ENCODE data around the gene SNX7. TPM values are rescaled to one million over a fixed set of nuclear protein-coding genes. Genes with fewer than 3 reads are reported as not detected.

SNX7 gene, protein sequence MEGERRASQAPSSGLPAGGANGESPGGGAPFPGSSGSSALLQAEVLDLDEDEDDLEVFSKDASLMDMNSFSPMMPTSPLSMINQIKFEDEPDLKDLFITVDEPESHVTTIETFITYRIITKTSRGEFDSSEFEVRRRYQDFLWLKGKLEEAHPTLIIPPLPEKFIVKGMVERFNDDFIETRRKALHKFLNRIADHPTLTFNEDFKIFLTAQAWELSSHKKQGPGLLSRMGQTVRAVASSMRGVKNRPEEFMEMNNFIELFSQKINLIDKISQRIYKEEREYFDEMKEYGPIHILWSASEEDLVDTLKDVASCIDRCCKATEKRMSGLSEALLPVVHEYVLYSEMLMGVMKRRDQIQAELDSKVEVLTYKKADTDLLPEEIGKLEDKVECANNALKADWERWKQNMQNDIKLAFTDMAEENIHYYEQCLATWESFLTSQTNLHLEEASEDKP
- polyA plus RNA-seq = 10 to 100 TPM in 2 of 3 donors, 1 to 10 TPM in 1; 8.5 to 21.3 (median 11.2) TPM

- 0 to 1% (median 0%) methylated on average over 59 to 80 of the region's 80 CpGs for WGBS, 3 donors
- H3K27ac ChIP-seq (ENCODE audit: low read depth, low read length) = peak within 1 kb of the TSS; percentile 41
Observed at GRCh38 chr1:98661544-98662355, at the start of gene SNX7. TSS of gene SNX7 (plus strand) at chr1:98661721. CDS start at chr1:98661732, 11 bp downstream.

- no peak overlapping the region for H3K27ac ChIP-seq (ENCODE audit: low read depth, low read length)
- 62 to 78% (median 64%) methylated on average over 2 of the region's 2 CpGs for WGBS, 3 donors
Observed at GRCh38 chr1:98637316-98637715, 24.2 kb upstream of the SNX7 start.

GRCh38 chr1:98638185-98638584 is 23.3 kb upstream of the SNX7 start:
- H3K27ac ChIP-seq (ENCODE audit: low read depth, low read length) = no peak overlapping the region

GRCh38 chr1:98644510-98644909 is 17.0 kb upstream of the SNX7 start:
- H3K27ac ChIP-seq (ENCODE audit: low read depth, low read length) = no peak overlapping the region
- WGBS, 3 donors = 77 to 81% (median 79%) methylated on average over 2 of the region's 2 CpGs

GRCh38 chr1:98651116-98651632 is 10.3 kb upstream of the SNX7 start:
- H3K27ac ChIP-seq (ENCODE audit: low read depth, low read length) = no peak overlapping the region
- WGBS, 3 donors = 71 to 83% (median 79%) methylated on average over 6 of the region's 6 CpGs

DNA sequence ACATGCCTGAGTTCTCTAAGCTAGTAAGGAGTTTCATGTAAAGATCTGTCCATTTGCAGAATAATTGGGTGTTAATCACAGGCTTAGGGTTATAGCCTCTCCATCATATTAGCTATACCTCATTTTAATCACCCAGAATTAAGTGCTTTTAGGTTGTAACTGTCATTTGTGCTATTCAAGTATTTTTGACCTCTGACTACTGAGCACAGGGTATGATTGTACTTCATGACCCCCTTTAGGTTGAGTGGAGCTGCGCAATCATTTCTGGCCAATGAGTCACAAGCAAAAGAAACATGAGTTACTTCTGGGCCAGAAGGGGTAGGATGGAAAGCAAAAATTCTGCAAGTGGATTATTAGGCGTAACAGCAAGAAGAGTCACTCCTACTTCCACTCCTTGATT is 8.4 kb upstream of the SNX7 start:
- 94 to 96% (median 95%) methylated on average over 2 of the region's 2 CpGs for WGBS, 3 donors

DNA sequence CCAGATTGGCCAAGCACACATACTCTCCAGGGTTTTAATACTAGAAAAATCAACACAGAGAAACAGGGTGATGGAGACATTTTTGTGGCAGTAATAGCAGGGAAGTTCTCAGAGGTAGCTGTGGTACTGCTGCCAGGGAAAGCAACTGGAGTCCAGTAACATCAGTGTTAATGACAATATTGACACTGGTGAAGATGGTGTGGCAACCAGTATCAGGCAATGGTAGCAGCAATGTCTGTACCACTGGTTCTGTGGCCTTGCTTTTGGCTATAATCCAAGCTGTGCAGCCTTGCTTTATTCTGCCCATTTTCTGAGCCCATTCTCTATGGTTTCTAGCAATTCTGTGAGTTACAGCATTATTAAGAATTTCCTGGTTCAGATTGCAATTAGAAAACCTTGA is 1.6 kb upstream of the SNX7 start:
- H3K27ac ChIP-seq (ENCODE audit: low read depth, low read length) = no peak overlapping the region

More for the DNA sequence above, 8.4 kb upstream of the SNX7 start:
- H3K27ac ChIP-seq (ENCODE audit: low read depth, low read length) = no peak overlapping the region

- WGBS, 3 donors = 2 to 3% (median 3%) methylated on average over 20 to 25 of the region's 25 CpGs
- H3K27ac ChIP-seq (ENCODE audit: low read depth, low read length) = no peak overlapping the region
Observed at GRCh38 chr1:98660940-98661543, 479 bp upstream of the SNX7 start.

- H3K27ac ChIP-seq (ENCODE audit: low read depth, low read length) = no peak overlapping the region
- WGBS, 3 donors = 0 to 2% (median 1%) methylated on average over 6 of the region's 6 CpGs
Observed at GRCh38 chr1:98662356-98662670, 792 bp downstream of the SNX7 start.

- 40 to 76% (median 51%) methylated on average over 2 of the region's 2 CpGs for WGBS, 3 donors
- no peak overlapping the region for H3K27ac ChIP-seq (ENCODE audit: low read depth, low read length)
Observed at GRCh38 chr1:98668733-98669132, 7.2 kb downstream of the SNX7 start.

GRCh38 chr1:98669355-98670296 is 8.1 kb downstream of the SNX7 start:
- H3K27ac ChIP-seq (ENCODE audit: low read depth, low read length) = no peak overlapping the region
- WGBS, 3 donors = 70 to 89% (median 85%) methylated on average over 2 of the region's 2 CpGs

DNA sequence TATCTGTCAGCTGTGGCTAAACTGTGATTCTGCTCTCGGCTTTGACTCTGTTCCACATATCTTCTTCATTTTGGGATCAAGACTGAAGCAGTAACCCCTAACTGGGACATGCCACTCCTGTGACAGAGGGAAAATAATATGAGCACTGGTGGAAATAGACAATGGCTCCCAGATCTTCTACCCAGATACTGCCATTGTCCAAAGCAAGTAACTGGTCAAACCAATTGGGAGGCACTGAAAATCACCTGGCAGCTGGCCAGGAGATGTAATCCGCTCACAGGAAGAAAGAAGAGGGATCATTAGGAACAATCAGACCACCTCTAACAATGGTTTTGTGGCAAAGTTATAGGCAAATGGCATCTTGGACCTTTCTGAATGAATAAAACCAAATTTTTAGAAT is 10.7 kb downstream of the SNX7 start:
- H3K27ac ChIP-seq (ENCODE audit: low read depth, low read length) = no peak overlapping the region
- 83 to 90% (median 84%) methylated on average over 2 of the region's 2 CpGs for WGBS, 3 donors

- 66 to 79% (median 74%) methylated on average over 5 of the region's 5 CpGs for WGBS, 3 donors
- H3K27ac ChIP-seq (ENCODE audit: low read depth, low read length) = no peak overlapping the region
Observed at GRCh38 chr1:98674075-98674781, 12.7 kb downstream of the SNX7 start.

DNA sequence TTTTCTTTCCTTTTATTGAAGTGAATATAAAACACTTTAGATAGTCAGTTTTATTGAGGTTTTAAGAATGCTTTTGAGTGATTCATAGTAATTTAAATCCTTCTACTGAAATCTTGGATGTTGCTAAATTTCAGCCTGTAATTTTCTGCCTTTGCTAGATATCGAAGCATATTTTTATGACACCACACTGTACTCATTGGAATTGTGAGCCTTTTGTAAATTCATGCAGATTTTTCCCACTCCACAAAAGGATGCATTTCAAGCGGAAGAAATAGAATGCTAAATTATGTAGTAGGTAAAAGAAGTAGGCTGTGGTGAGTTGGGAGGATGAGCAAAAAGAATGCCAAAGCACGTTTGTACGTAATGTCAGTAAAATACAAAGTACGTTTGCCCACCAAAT is 13.8 kb downstream of the SNX7 start:
- no peak overlapping the region for H3K27ac ChIP-seq (ENCODE audit: low read depth, low read length)
- WGBS, 3 donors = 88 to 92% (median 92%) methylated on average over 5 of the region's 5 CpGs

DNA sequence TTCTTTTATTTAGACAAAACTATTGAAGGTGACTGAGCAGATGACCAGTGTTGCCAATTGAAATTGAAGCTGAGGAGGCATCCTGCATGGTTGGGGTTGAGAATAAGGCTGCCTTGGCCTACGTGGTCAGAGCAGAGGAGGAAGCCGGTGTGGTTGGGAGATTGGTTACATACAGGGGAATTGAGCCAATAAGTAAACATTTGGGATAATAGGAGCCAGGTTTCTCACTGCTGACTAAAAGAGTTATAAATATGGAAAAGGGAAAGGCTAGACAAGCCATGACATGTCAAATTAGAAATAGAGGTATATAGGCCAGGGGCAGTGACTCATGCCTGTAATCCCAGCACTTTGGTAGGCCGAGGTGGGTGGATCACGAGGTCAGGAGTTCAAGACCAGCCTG is 15.8 kb downstream of the SNX7 start:
- WGBS, 3 donors = 68 to 86% (median 78%) methylated on average over 4 of the region's 4 CpGs
- no peak overlapping the region for H3K27ac ChIP-seq (ENCODE audit: low read depth, low read length)

DNA sequence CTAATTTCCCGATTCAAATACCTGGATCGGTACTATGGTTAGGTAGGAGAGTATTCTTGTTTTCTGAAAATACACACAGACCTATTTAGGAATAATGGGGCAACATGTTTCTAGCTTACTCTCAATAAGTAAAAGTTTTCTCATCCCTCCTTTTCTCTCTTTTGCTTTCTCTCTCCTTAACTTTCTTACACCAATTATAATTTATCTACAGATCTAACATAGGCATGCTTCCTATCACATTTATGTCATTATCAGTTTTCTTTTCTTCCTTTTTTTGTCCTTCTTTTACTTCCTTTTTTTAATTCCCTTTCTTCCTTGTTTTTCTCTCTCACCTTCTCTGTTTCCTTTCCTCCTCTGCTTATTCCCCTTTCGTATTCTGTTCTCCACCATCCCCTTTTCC is 20.3 kb downstream of the SNX7 start:
- H3K27ac ChIP-seq (ENCODE audit: low read depth, low read length) = no peak overlapping the region
- WGBS, 3 donors = 89 to 98% (median 98%) methylated on average over 3 of the region's 3 CpGs

GRCh38 chr1:98688110-98688739 is 26.7 kb downstream of the SNX7 start:
- WGBS, 3 donors = 92 to 99% (median 94%) methylated on average over 2 of the region's 2 CpGs
- no peak overlapping the region for H3K27ac ChIP-seq (ENCODE audit: low read depth, low read length)
